Retinal pigment epithelial cell (primary cell): ENCODE results near the gene SLC29A1.

Experiments
- DNase-seq: peaks from one replicate; pipeline ENCODE4 v3.0.0-alpha.2; 2010; ENCODE audit warnings: low read depth
- H3K4me3 ChIP-seq: 2 replicates; pipeline ENCODE4 v1.5.1; 2011; ENCODE audit warnings: mild to moderate bottlenecking, low read length, control low read depth, moderate library complexity
- TF ChIP-seq, protein P1 (sequence below): conservative IDR thresholded peaks from 2 replicates; pipeline ENCODE4 v1.5.1; 2011; ENCODE audit warnings: low read depth, low read length, control low read depth, inconsistent platforms

The SLC29A1 gene

DNA sequence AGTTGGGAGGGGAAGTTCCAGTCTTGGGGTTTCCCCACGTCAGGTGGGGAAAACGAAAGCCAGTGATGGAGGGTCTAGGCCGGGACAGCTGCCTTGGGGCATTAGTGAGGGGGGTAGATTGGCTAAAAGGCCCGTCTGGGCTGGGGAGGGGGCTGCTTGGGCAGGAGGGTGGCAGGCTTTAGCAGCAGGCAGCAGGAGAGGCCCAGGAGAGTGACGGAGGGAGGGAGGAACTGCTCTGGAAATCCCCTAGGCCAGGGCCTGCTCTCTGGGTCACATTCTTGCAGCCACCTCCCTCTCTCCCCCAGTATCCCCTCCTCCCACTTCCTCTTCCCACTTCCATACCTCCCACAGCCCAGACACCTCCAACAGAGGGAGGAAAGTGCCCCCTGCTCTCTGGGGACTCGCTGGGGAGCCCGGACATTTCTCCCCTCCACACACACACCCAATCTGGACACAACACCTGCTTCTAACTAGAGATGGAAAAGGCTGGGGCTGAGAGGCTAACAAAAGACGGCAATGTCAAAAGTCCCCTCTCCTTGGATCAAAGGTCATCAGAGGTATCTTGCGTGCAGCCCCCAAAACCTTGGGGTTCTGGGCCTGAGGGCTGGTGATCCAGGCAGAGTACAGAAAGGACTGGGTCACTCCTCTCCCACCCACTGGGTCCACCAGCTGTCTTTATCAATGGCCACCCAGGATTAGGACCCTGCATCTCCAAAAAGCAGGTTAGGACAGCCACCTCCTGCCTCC, 40.1 kb downstream of the SLC29A1 start:
- H3K4me3 ChIP-seq, result peak overlapping the region; percentile 75
- no peak for DNase-seq
- TF ChIP-seq, protein P1, sequence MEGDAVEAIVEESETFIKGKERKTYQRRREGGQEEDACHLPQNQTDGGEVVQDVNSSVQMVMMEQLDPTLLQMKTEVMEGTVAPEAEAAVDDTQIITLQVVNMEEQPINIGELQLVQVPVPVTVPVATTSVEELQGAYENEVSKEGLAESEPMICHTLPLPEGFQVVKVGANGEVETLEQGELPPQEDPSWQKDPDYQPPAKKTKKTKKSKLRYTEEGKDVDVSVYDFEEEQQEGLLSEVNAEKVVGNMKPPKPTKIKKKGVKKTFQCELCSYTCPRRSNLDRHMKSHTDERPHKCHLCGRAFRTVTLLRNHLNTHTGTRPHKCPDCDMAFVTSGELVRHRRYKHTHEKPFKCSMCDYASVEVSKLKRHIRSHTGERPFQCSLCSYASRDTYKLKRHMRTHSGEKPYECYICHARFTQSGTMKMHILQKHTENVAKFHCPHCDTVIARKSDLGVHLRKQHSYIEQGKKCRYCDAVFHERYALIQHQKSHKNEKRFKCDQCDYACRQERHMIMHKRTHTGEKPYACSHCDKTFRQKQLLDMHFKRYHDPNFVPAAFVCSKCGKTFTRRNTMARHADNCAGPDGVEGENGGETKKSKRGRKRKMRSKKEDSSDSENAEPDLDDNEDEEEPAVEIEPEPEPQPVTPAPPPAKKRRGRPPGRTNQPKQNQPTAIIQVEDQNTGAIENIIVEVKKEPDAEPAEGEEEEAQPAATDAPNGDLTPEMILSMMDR, result no peak

DNA sequence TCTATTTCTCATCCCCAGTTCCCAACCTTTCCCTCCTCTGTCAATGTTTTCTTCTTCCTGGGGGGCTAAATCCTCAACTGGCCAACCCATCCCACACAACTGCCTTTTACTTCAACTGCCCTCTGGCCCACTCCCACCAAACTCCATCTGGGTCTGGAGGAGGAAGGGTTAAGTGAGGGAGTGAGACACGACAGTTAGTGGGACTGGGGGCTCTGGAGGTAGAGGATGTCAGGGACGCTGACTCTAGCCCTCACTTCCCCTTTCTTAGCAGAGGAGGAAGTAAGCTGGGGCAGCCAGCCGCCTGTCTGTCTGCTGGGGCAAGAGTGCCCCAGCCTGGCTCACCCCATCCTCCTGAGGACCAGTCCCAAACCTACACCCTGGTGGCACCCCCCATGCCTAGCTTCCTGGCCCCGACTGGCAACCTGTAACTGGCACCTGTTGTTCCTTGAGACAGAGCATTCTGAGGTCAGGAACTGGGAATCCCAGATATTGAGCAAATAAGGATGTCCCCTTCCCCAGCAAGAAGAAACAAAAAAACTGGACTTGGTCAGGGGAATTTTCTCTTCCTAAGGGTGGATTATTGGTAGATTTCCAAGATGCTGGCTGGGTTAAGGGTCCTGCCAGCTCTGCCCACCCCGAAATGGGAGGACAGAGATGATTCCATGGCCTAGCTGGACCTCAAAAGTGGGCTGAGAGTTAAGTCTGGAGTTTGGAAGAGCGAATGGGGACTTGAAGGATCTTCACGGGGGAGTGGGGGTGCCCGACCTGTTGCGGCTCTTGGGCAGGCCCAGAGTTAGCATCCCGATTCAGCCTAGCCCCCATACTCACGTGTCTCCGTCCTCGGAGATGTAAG, 41.0 kb downstream of the SLC29A1 start:
- DNase-seq, result no peak
- TF ChIP-seq, protein P1, result no peak
- H3K4me3 ChIP-seq, result peak overlapping the region; percentile 75

- TF ChIP-seq, protein P1, result peak; percentile 47
- peak within 1 kb of the TSS; percentile 75 for H3K4me3 ChIP-seq
- no peak for DNase-seq
These were observed 41.8 kb downstream of the SLC29A1 start, which contains the start of gene NFKBIE for GRCh38 chr6:44265007-44265721. NFKBIE (minus strand) TSS chr6:44265551; CDS start chr6:44265346, 205 bp downstream.

DNA sequence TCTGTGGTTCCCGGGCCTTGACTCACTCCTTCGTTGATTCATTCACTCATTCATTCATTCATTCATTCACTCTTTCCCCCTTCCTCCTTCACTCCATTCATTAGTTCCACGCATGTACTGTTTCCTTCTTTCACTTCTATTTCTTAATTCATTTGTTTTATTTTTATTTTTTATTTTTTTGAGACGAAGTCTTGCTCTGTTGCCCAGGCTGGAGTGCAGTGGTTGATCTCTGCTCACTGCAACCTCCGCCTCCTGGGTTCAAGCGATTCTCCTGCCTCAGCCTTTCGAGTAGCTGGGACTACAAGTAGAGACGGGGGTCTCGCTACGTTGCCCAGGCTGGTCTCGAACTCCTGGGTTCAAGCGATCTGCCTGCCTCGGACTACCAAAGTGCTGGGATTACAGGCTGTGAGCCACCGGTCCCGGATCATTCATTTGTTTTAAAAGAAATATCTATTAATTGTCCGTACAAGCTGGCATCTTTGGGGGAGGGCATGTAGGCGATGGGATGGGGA, 42.4 kb downstream of the SLC29A1 start:
- H3K4me3 ChIP-seq, result peak overlapping the region; percentile 75

DNA sequence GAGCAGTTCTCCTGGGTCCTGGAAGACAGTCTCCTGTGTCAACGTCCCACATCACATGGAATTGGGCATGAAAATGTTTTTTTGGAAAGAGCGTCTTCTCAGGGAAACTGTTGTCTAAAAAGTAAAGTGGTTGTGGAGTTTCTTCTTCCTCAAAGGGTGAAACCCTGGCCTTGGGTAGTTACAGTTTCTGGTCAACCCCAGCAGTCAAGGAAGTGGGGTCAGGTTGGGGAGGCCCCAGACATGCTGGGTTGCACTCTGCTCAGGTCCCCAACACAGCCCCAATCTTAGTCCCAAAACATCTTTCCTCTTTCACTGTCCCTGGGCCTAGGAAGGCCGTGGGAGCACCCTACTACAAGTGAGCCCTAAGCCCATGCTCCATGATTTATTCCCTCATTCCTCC, 43.0 kb downstream of the SLC29A1 start:
- TF ChIP-seq, protein P1, result no peak
- no peak overlapping the region for H3K4me3 ChIP-seq
- DNase-seq, result no peak

More for the DNA sequence above, 42.4 kb downstream of the SLC29A1 start:
- TF ChIP-seq, protein P1, result no peak
- DNase-seq, result no peak

DNA sequence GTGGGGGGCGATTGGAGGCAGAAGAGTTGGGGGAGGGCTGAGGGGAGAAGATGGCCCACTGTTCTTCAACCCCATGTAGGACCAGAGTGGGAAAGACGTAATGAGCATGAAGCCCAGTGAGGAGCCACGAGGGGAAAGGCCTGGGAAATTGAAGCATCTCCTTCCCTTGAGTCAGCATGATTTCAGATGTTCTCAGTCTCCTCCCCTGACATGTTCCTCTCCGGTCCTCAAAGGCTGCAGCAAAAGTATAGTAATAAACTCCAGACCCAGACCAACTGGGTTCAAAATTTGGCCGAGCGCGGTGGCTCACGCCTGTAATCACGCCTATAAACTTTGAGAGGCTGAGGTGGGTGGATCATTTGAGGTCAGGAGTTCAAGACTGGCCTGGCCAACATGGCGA, 43.9 kb downstream of the SLC29A1 start:
- no peak for DNase-seq
- no peak overlapping the region for H3K4me3 ChIP-seq
- TF ChIP-seq, protein P1, result no peak
